Naive thymus-derived CD4-positive, alpha-beta T cell (primary cell): ENCODE results near the gene CIAPIN1. TPM values are rescaled to one million over a fixed set of nuclear protein-coding genes. Genes with fewer than 3 reads are reported as not detected.

ENCODE experiments used
- ATAC-seq: fragments of 150-1000 bp; cut with Tn5 transposase; 2 replicates; pipeline ENCODE4 v1.10.0; 2021; ENCODE audit warnings: mild to moderate bottlenecking, moderate library complexity
- CTCF ChIA-PET: fragments of 350-600 bp; sonication (Branson Sonifier 250); formaldehyde crosslinking; loops from one replicate; lab custom pipeline; 2021; ENCODE audit warnings: antibody characterized with exemption; lab: Charles Lee
- POLR2A ChIA-PET: fragments of 350-600 bp; sonication (Branson Sonifier 250); formaldehyde crosslinking; loops from one replicate; lab custom pipeline; 2021; ENCODE audit warnings: antibody characterized with exemption, inconsistent platforms; lab: Charles Lee
- DNase-seq, 9 donors: peaks; one replicate each; pipeline versions ENCODE4 v3.0.0 to v3.0.0-alpha.2; 2020 to 2022; ENCODE audit warnings: mixed read lengths in 1 of 9
- H3K27ac ChIP-seq: one replicate; pipeline ENCODE4 v1.7.0; 2013; ENCODE audit warnings: mild to moderate bottlenecking, low read depth, low read length, moderate library complexity
- H3K27me3 ChIP-seq, 2 donors: one replicate each; pipeline ENCODE4 v1.7.0; 2013; ENCODE audit warnings: low read length in 2 of 2, mild to moderate bottlenecking in 2 of 2, moderate library complexity in 2 of 2; ENCODE audit not compliant: control insufficient read depth in 2 of 2, insufficient read depth in 2 of 2
- H3K36me3 ChIP-seq, 3 experiments: 1 replicate in 2 of 3; 2 replicates in 1 of 3; pipeline ENCODE4 v1.7.0; 2013; ENCODE audit warnings: low read length in 3 of 3, mild to moderate bottlenecking in 3 of 3, moderate library complexity in 1 of 3; ENCODE audit not compliant: insufficient read depth in 3 of 3, control insufficient read depth in 2 of 3
- H3K4me1 ChIP-seq, 2 donors: one replicate each; pipeline ENCODE4 v1.7.0; 2013; ENCODE audit warnings: low read length in 2 of 2, mild to moderate bottlenecking in 2 of 2, moderate library complexity in 1 of 2; ENCODE audit not compliant: control insufficient read depth in 2 of 2, insufficient read depth in 2 of 2
- H3K4me3 ChIP-seq: 2 replicates; pipeline ENCODE4 v1.7.0; 2013; ENCODE audit warnings: mild to moderate bottlenecking, low read length
- H3K9me3 ChIP-seq, 3 experiments: 1 replicate in 2 of 3; 2 replicates in 1 of 3; pipeline ENCODE4 v1.7.0; 2013; ENCODE audit warnings: low read length in 3 of 3; ENCODE audit not compliant: control insufficient read depth in 2 of 3
- H3K27ac Mint-ChIP-seq, 9 donors: one replicate each; pipeline ENCODE4 v1.8.0; 2020 to 2022; ENCODE audit warnings: mixed read lengths in 9 of 9, mild to moderate bottlenecking in 8 of 9, moderate library complexity in 5 of 9, inconsistent platforms in 2 of 9
- H3K27me3 Mint-ChIP-seq, 5 donors: one replicate each; pipeline ENCODE4 v1.8.0; 2021 to 2022; ENCODE audit warnings: mixed read lengths in 5 of 5, mild to moderate bottlenecking in 1 of 5
- H3K36me3 Mint-ChIP-seq, 5 donors: one replicate each; pipeline ENCODE4 v1.8.0; 2020 to 2022; ENCODE audit warnings: mixed read lengths in 5 of 5, mild to moderate bottlenecking in 3 of 5, inconsistent platforms in 1 of 5
- H3K4me1 Mint-ChIP-seq, 7 donors: one replicate each; pipeline ENCODE4 v1.8.0; 2020 to 2022; ENCODE audit warnings: mixed read lengths in 7 of 7, mild to moderate bottlenecking in 3 of 7, inconsistent platforms in 1 of 7
- H3K4me3 Mint-ChIP-seq, 10 donors: one replicate each; pipeline ENCODE4 v1.8.0; 2020 to 2022; ENCODE audit warnings: mild to moderate bottlenecking in 10 of 10, mixed read lengths in 10 of 10, moderate library complexity in 6 of 10, inconsistent platforms in 2 of 10
- H3K9me3 Mint-ChIP-seq, 11 donors: one replicate each; pipeline ENCODE4 v1.8.0; 2020 to 2022; ENCODE audit warnings: mixed read lengths in 11 of 11, mild to moderate bottlenecking in 4 of 11, inconsistent platforms in 1 of 11, moderate library complexity in 1 of 11
- intact Hi-C, 2 donors: fragments of 100-400 bp; cut with micrococcal nuclease; formaldehyde crosslinking; loops; one replicate each; pipeline ENCODE4 v1.15.1; 2023
- polyA plus RNA-seq, 2 donors: library from polyadenylated mRNA; unstranded; fragments of 300-500 nt; fragmentation: Illumina TruSeq; gene quantifications; one replicate each; pipeline ENCODE4 v1.2.3, GENCODE V29; 2021
- total RNA-seq, 6 experiments: library from RNA in 5 of 6; stranded (reverse) in 5 of 6; gene quantifications; 1 replicate in 5 of 6; 2 replicates in 1 of 6; pipeline ENCODE4 v1.2.3 and lab custom pipeline; 2021 to 2026

The CIAPIN1 gene
- total and polyA plus RNA-seq, 7 experiments from 2014 or later, result 33.6 to 119 (median 45.7) TPM

DNA sequence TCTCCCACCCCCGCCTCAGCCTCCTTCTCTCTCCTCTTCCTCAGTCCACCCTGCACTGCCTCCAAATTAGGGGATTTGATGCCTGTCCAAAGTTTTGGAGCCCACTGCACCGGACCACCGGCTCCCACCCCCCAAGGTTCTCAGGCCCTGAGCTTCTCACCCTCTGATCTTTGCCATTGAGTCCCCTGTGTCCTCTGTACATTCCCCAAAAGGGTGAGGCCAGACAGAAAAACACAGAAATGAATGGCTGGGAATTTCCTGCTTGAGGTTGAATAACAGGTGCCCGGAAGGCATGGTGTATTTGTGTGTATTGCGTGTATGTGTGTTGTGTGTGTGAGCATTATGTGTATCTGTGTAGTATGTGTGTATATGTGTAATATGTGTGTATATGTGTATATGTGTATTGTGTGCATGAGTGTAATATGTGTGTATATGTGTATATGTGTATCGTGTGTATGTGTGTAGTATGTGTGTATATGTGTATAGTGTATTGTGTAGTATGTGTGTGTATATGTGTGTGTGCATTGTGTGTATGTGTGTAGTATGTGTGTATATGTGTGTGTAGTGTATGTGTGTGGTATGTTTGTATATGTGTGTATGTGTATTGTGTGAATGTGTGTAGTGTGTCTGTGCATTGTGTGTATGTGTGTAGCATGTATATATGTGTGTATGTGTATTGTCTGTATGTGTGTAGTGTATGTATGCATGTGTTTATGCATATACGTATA, 58.7 kb downstream of the CIAPIN1 start:
- H3K4me1 Mint-ChIP-seq, result peaks cover 0 to 4% (median 0%) of the 10 kb centered on the region in 7 donors
- CTCF ChIA-PET, result no interaction called here
- H3K4me3 Mint-ChIP-seq, result no peak overlapping the region
- peaks cover 0 to 9% (median 0%) of the 10 kb centered on the region in 5 donors for H3K27me3 Mint-ChIP-seq
- Histone ChIP-seq H3K27me3 (no peaks in the 10 kb centered on the region), H3K27ac (no peak overlapping the region), H3K4me1 (no peaks in the 10 kb centered on the region), H3K9me3 (no peaks in the 10 kb centered on the region), H3K36me3 (no peaks in the 10 kb centered on the region), H3K4me3 (no peak overlapping the region)
- peak; percentile 18 for ATAC-seq
- no peaks in the 10 kb centered on the region for H3K9me3 Mint-ChIP-seq
- intact Hi-C loops, result no loop called here
- no peak for DNase-seq
- POLR2A ChIA-PET, result no interaction called here
- H3K27ac Mint-ChIP-seq, result no peak overlapping the region
- no peaks in the 10 kb centered on the region for H3K36me3 Mint-ChIP-seq

GRCh38 chr16:57387598-57388354, 59.4 kb downstream of the CIAPIN1 start:
- no peak overlapping the region for H3K4me3 Mint-ChIP-seq
- no peak overlapping the region for H3K4me3 ChIP-seq
- peaks cover 0 to 9% (median 0%) of the 10 kb centered on the region in 5 donors for H3K27me3 Mint-ChIP-seq
- no peaks in the 10 kb centered on the region for H3K27me3 ChIP-seq
- H3K27ac ChIP-seq, result no peak overlapping the region
- peaks cover 0 to 4% (median 0%) of the 10 kb centered on the region in 7 donors for H3K4me1 Mint-ChIP-seq
- H3K36me3 Mint-ChIP-seq, result no peaks in the 10 kb centered on the region
- CTCF ChIA-PET, result no interaction called here
- ATAC-seq (no peak), DNase-seq (no peak)
- H3K27ac Mint-ChIP-seq, result no peak overlapping the region
- H3K4me1 ChIP-seq, result no peaks in the 10 kb centered on the region
- intact Hi-C loops, result no loop called here
- POLR2A ChIA-PET, result no interaction called here
- H3K36me3 ChIP-seq, result no peaks in the 10 kb centered on the region
- H3K9me3 Mint-ChIP-seq, result no peaks in the 10 kb centered on the region
- H3K9me3 ChIP-seq, result no peaks in the 10 kb centered on the region

DNA sequence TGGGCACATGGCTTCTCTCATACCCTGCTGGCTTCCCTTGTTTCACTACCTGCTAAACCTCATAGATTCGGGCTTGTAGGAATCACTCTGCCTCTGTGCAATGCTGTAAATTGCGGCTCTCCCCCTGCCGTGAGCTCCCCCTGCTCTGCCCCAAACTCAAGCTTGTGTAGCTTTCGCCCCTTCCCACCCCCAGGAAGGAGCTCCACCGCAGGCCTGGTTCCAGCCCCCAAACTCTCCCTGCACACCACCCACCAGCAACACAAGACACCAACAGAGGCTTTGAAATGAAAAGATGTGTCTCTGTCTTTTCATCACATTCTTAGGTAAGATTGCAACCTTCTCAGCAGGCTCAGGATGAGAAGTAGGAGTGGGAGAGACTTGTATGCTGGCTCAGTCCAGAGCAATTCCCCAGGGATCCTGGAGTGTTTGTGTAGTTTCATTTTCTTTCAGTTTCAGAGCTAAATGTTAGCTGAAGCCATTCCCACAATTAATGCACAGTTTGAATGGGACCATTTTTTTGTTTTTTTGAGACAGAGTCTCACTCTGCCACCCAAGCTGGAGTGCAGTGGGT, 60.7 kb downstream of the CIAPIN1 start:
- Mint-ChIP-seq H3K27ac (no peak overlapping the region), H3K4me3 (no peak overlapping the region), H3K9me3 (no peaks in the 10 kb centered on the region), H3K4me1 (peaks cover 0 to 5% (median 0%) of the 10 kb centered on the region in 7 donors), H3K36me3 (no peaks in the 10 kb centered on the region), H3K27me3 (peaks cover 0 to 4% (median 0%) of the 10 kb centered on the region in 5 donors)
- CTCF ChIA-PET, result no interaction called here
- Histone ChIP-seq H3K4me3 (no peak overlapping the region), H3K4me1 (no peaks in the 10 kb centered on the region), H3K36me3 (no peaks in the 10 kb centered on the region), H3K27ac (no peak overlapping the region), H3K9me3 (no peaks in the 10 kb centered on the region), H3K27me3 (no peaks in the 10 kb centered on the region)
- intact Hi-C loops, result no loop called here
- ATAC-seq, result no peak
- POLR2A ChIA-PET, result no interaction called here
- no peak for DNase-seq

GRCh38 chr16:57385083-57385482, 62.1 kb downstream of the CIAPIN1 start:
- no peak overlapping the region for H3K27ac Mint-ChIP-seq
- intact Hi-C loops, result no loop called here
- no peaks in the 10 kb centered on the region for H3K27me3 Mint-ChIP-seq
- H3K4me1 Mint-ChIP-seq, result peaks cover 0 to 9% (median 0%) of the 10 kb centered on the region in 7 donors
- H3K9me3 Mint-ChIP-seq, result no peaks in the 10 kb centered on the region
- POLR2A ChIA-PET, result no interaction called here
- Histone ChIP-seq H3K4me3 (no peak overlapping the region), H3K27ac (no peak overlapping the region), H3K4me1 (no peaks in the 10 kb centered on the region), H3K27me3 (no peaks in the 10 kb centered on the region), H3K9me3 (no peaks in the 10 kb centered on the region), H3K36me3 (no peaks in the 10 kb centered on the region)
- no peak overlapping the region for H3K4me3 Mint-ChIP-seq
- H3K36me3 Mint-ChIP-seq, result no peaks in the 10 kb centered on the region
- ATAC-seq (no peak), DNase-seq (no peak)
- CTCF ChIA-PET, result no interaction called here

DNA sequence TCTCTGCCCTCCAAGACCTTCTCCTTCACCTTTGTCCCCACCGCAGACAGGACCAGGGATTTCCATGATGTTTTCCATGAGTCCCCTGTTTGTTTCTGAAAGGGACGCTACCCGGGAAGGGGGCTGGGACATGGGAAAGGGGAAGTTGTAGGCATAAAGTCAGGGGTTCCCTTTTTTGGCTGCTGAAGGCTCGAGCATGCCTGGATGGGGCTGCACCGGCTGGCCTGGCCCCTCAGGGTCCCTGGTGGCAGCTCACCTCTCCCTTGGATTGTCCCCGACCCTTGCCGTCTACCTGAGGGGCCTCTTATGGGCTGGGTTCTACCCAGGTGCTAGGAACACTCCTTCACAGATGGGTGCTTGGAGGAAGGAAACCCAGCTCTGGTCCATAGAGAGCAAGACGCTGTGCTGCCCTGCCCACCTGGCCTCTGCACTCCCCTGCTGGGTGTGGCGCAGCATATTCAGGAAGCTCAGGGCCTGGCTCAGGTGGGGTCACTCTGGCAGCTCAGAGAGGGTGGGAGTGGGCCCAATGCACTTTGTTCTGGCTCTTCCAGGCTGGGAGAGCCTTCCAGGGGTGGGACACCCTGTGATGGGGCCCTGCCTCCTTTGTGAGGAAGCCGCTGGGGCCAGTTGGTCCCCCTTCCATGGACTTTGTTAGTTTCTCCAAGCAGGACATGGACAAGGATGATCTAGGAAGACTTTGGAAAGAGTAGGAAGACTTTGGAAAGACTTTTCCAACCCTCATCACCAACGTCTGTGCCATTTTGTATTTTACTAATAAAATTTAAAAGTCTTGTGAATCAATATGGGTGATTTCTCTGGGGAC, 62.7 kb downstream of the CIAPIN1 start:
- DNase-seq (no peak), ATAC-seq (peak; percentile 63)
- no peak overlapping the region for H3K27ac Mint-ChIP-seq
- Histone ChIP-seq H3K36me3 (no peaks in the 10 kb centered on the region), H3K4me1 (no peaks in the 10 kb centered on the region), H3K4me3 (no peak overlapping the region), H3K9me3 (no peaks in the 10 kb centered on the region), H3K27ac (no peak overlapping the region), H3K27me3 (no peaks in the 10 kb centered on the region)
- POLR2A ChIA-PET, result no interaction called here
- intact Hi-C loops, result no loop called here
- no peaks in the 10 kb centered on the region for H3K27me3 Mint-ChIP-seq
- H3K4me3 Mint-ChIP-seq, result no peak overlapping the region
- CTCF ChIA-PET, result no interaction called here
- peaks cover 0 to 9% (median 0%) of the 10 kb centered on the region in 7 donors for H3K4me1 Mint-ChIP-seq
- no peaks in the 10 kb centered on the region for H3K36me3 Mint-ChIP-seq
- H3K9me3 Mint-ChIP-seq, result no peaks in the 10 kb centered on the region

DNA sequence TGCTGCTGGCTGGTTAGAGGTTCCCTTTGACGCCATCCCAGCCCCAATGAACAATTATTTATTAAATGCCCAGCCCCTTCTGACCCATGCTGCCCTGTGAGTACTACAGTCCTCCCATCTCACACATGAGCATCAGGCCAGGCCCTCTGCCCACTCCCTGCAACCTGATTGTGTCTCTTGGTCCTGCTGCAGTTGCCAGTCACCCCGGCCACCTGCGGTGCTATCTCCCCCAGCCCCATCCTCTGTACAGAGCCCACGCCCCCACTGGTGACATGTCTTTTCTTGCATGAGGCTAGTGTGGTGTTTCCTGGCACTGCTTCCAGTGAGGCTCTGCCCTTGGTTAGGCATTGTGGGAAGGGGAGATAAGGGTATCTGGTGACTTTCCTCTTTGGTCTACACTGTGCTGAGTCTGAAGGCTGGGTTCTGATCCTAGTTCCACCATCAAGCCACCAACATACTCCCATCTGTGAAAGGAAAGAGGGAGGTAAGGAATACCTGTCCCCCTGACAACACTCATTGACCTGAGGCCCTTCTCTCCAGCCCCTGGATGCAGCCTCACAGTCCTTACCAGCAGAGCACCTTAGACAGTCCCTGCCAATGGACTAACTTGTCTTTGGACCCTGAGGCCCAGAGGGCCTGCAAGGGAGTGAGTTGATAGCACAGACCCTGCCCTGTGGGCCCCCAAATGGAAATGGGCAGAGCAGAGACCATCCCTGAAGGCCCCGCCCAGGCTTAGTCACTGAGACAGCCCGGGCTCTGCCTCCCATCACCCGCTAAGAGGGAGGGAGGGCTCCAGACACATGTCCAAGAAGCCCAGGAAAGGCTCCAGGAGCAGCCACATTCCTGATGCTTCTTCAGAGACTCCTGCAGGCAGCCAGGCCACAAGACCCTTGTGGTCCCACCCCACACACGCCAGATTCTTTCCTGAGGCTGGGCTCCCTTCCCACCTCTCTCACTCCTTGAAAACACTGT, 63.6 kb downstream of the CIAPIN1 start:
- Histone ChIP-seq H3K27me3 (no peaks in the 10 kb centered on the region), H3K36me3 (no peaks in the 10 kb centered on the region), H3K27ac (no peak overlapping the region), H3K9me3 (no peaks in the 10 kb centered on the region), H3K4me1 (no peaks in the 10 kb centered on the region), H3K4me3 (no peak overlapping the region)
- POLR2A ChIA-PET, result no interaction called here
- Mint-ChIP-seq H3K36me3 (no peaks in the 10 kb centered on the region), H3K4me3 (no peak overlapping the region), H3K27me3 (no peaks in the 10 kb centered on the region), H3K4me1 (peaks cover 0 to 9% (median 0%) of the 10 kb centered on the region in 7 donors), H3K9me3 (no peaks in the 10 kb centered on the region), H3K27ac (no peak overlapping the region)
- ATAC-seq (peak; percentile 49), DNase-seq (no peak)
- CTCF ChIA-PET, result no interaction called here
- intact Hi-C loops, result no loop called here
